OCI-LY7 (cell line): ENCODE results near the gene SLC25A33.

Source experiments
- CTCF ChIP-seq: fragments of 200-600 bp; sonication (generic); conservative IDR thresholded peaks from 2 replicates; pipeline ENCODE4 v1.5.1; 2014; ENCODE audit warnings: mild to moderate bottlenecking, antibody characterized with exemption, low read length, moderate library complexity, mixed read lengths
- EZH2phosphoT487 ChIP-seq: fragments of 200-600 bp; sonication (generic); IDR thresholded peaks from 2 replicates; pipeline ENCODE4 v1.6.1; 2018; ENCODE audit warnings: low read depth, borderline replicate concordance, mild to moderate bottlenecking, mixed run types, antibody characterized with exemption, low read length, moderate library complexity, mixed read lengths

GRCh38 chr1:9505143-9505542 is 34.1 kb upstream of the SLC25A33 start:
- TF ChIP-seq CTCF (no peak), EZH2phosphoT487 (no peak)
